Calu3 (cell line): ENCODE results near the gene CLIP4. TPM values are rescaled to one million over a fixed set of nuclear protein-coding genes. Genes with fewer than 3 reads are reported as not detected.
A peak's percentile ranks its signal among the peaks of the same experiment; 100 is the strongest.

Experiments
- BruUV-seq: library from RNA; stranded (reverse); fragments of 400-500 nt; replicated peaks from 2 replicates; lab custom pipeline; 2021; lab: Mats Ljungman, UMichigan
- CTCF ChIA-PET: fragments of 300-600 bp; sonication (Branson Sonifier 250); formaldehyde crosslinking; loops from one replicate; lab custom pipeline; 2022; ENCODE audit warnings: antibody characterized with exemption; lab: Charles Lee
- DNase-seq: peaks from one replicate; pipeline ENCODE4 v3.0.0; 2022
- H3K27ac Mint-ChIP-seq: one replicate; pipeline ENCODE4 v1.8.0; 2022; ENCODE audit warnings: mixed read lengths; ENCODE audit not compliant: unreplicated experiment
- H3K27me3 Mint-ChIP-seq: one replicate; pipeline ENCODE4 v1.8.0; 2022; ENCODE audit warnings: mixed read lengths; ENCODE audit not compliant: unreplicated experiment
- H3K36me3 Mint-ChIP-seq: one replicate; pipeline ENCODE4 v1.8.0; 2022; ENCODE audit warnings: mild to moderate bottlenecking, moderate library complexity, mixed read lengths; ENCODE audit not compliant: insufficient read depth, unreplicated experiment
- H3K4me1 Mint-ChIP-seq: one replicate; pipeline ENCODE4 v1.8.0; 2022; ENCODE audit warnings: mild to moderate bottlenecking, low read depth, mixed read lengths; ENCODE audit not compliant: unreplicated experiment
- H3K4me3 Mint-ChIP-seq: one replicate; pipeline ENCODE4 v1.8.0; 2022; ENCODE audit warnings: mild to moderate bottlenecking, low read depth, moderate library complexity, mixed read lengths; ENCODE audit not compliant: unreplicated experiment
- H3K9me3 Mint-ChIP-seq: one replicate; pipeline ENCODE4 v1.8.0; 2022; ENCODE audit warnings: low read depth, mixed read lengths; ENCODE audit not compliant: unreplicated experiment
- intact Hi-C: fragments of 100-400 bp; cut with micrococcal nuclease; formaldehyde crosslinking; loops from one replicate; pipeline ENCODE4 v1.10.0; 2022; ENCODE audit not compliant: unreplicated experiment
- total RNA-seq: library from RNA; stranded (reverse); gene quantifications from 2 replicates; pipeline ENCODE4 v1.2.3, GENCODE V29; 2022
- TF ChIP-seq, protein P1 (sequence below): fragments of 200-600 bp; IDR thresholded peaks from one replicate; pipeline ENCODE4 v1.8.0; 2022; ENCODE audit warnings: antibody characterized with exemption; ENCODE audit not compliant: unreplicated experiment

CLIP4 gene
- total RNA-seq, 1 experiment from 2014 or later, result 184 TPM

DNA sequence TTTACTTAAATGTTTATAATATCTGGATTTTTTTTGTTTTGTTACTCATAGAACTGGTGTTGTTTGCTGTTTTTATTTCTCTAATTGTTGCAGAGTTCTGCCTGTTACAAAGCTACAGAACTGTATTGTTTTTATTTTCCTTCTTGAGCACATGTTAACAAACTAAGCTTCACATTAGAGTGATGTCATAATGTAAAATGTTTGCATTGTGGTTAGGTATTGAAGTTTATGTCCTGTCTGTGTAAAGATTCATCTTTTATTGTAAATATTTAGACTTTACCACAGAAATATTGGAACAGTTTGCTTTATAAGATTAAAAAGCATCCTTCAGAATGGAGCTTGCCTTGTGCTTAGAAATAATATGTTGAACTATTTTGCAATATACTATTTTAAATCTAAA, 67.7 kb downstream of the CLIP4 start:
- intact Hi-C loops, result loop anchor here (5.0 kb wide), 1 partner anchor 361 kb away; no protein-coding TSS in a partner anchor
- H3K4me3 Mint-ChIP-seq, result no peak overlapping the region
- no peaks in the 10 kb centered on the region for H3K9me3 Mint-ChIP-seq
- no peak overlapping the region for H3K27ac Mint-ChIP-seq
- H3K27me3 Mint-ChIP-seq, result no peaks in the 10 kb centered on the region
- CTCF ChIA-PET, result interaction anchor here (1.2 kb wide), 1 partner anchor 69 kb away, joined by 3 read pairs; no protein-coding TSS in a partner anchor
- TF ChIP-seq, protein P1, sequence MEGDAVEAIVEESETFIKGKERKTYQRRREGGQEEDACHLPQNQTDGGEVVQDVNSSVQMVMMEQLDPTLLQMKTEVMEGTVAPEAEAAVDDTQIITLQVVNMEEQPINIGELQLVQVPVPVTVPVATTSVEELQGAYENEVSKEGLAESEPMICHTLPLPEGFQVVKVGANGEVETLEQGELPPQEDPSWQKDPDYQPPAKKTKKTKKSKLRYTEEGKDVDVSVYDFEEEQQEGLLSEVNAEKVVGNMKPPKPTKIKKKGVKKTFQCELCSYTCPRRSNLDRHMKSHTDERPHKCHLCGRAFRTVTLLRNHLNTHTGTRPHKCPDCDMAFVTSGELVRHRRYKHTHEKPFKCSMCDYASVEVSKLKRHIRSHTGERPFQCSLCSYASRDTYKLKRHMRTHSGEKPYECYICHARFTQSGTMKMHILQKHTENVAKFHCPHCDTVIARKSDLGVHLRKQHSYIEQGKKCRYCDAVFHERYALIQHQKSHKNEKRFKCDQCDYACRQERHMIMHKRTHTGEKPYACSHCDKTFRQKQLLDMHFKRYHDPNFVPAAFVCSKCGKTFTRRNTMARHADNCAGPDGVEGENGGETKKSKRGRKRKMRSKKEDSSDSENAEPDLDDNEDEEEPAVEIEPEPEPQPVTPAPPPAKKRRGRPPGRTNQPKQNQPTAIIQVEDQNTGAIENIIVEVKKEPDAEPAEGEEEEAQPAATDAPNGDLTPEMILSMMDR, result no peak
- H3K4me1 Mint-ChIP-seq, result peaks cover 22% of the 10 kb centered on the region
- peaks cover 78% of the 10 kb centered on the region for H3K36me3 Mint-ChIP-seq
- BruUV-seq, result no TSS peak
- no peak for DNase-seq

DNA sequence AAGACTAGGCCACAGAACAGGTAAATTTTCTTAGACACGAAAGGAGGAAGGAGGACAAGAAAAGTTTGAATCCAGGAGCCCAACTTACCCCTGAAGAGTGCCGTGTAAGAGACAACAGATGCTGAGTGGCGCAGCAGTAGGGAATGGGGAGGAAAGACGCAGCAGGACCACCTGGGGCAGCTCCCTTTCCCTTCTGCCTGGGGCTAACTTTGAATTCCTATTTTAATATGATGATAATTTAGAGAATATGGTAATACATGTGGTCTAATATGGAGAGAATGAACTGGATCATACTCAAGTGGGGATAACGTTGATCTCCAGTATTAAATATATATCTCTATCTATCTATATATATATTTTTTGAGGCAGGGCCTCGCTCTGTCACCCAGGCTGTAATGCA, 69.3 kb downstream of the CLIP4 start:
- H3K9me3 Mint-ChIP-seq, result no peaks in the 10 kb centered on the region
- TF ChIP-seq, protein P1, result no peak
- BruUV-seq, result no TSS peak
- peaks cover 23% of the 10 kb centered on the region for H3K4me1 Mint-ChIP-seq
- H3K36me3 Mint-ChIP-seq, result peaks cover 72% of the 10 kb centered on the region
- H3K27ac Mint-ChIP-seq, result peak overlapping the region; percentile 34
- H3K4me3 Mint-ChIP-seq, result no peak overlapping the region
- intact Hi-C loops, result loop anchor here (5.0 kb wide), 1 partner anchor 362 kb away; no protein-coding TSS in a partner anchor
- no peaks in the 10 kb centered on the region for H3K27me3 Mint-ChIP-seq
- CTCF ChIA-PET, result no interaction called here
- DNase-seq, result no peak

DNA sequence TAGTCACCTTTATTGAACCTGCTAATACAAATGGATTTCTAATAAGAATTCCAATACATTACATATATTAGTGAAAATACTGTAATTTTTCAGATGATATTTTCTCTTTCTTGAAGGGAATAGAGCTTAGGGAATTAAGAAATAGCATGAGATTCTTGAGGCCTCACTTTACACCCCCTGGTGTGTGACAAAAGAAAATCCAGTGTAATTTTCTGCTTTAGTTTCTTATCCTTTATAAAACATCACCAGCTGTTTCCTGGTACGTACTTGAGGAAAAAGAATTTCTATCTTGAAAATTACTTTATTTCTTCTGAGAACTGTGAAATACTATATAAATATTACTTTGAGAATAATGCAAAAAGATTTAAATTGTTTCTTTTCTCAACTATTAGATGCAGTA, 71.6 kb downstream of the CLIP4 start:
- intact Hi-C loops, result no loop called here
- no peak for DNase-seq
- Mint-ChIP-seq H3K27ac (no peak overlapping the region), H3K9me3 (no peaks in the 10 kb centered on the region), H3K36me3 (peaks cover 62% of the 10 kb centered on the region), H3K4me1 (peaks cover 15% of the 10 kb centered on the region), H3K27me3 (no peaks in the 10 kb centered on the region), H3K4me3 (no peak overlapping the region)
- CTCF ChIA-PET, result no interaction called here
- no TSS peak for BruUV-seq
- TF ChIP-seq, protein P1, result no peak

DNA sequence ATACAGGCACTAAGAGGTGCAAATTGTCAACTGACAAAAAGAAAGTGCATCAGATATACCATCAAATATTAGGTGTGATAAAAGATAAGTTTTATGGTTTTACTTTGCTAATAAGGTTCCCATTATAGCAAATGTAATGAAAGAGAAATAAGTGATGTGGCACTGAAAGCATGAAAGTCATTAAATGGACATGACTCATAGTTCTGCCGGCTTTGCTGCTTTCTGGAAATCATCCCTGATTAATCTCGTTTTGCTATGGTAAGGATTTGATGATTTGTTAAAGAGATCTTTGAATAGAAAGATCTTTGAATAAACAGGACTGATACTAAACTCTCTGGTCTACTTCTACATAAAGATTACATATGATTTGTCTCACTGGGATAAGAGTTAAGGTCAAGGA, 72.7 kb downstream of the CLIP4 start:
- no peak overlapping the region for H3K4me3 Mint-ChIP-seq
- H3K9me3 Mint-ChIP-seq, result no peaks in the 10 kb centered on the region
- no peaks in the 10 kb centered on the region for H3K27me3 Mint-ChIP-seq
- H3K4me1 Mint-ChIP-seq, result peaks cover 15% of the 10 kb centered on the region
- DNase-seq, result no peak
- no TSS peak for BruUV-seq
- intact Hi-C loops, result no loop called here
- TF ChIP-seq, protein P1, result no peak
- CTCF ChIA-PET, result no interaction called here
- H3K36me3 Mint-ChIP-seq, result peaks cover 57% of the 10 kb centered on the region
- no peak overlapping the region for H3K27ac Mint-ChIP-seq
